Large intestine (tissue), 3 donors: ENCODE measurements around the gene TBP. TPM values are rescaled to one million over a fixed set of nuclear protein-coding genes. Genes with fewer than 3 reads are reported as not detected.
"Not testable (repeated sequence)": the region's sequence is repeated elsewhere in the genome, so short reads cannot be mapped to it uniquely, and the experiment has no call there.

Experiments
- DNase-seq, 2 donors: peaks; one replicate each; pipeline versions ENCODE4 v3.0.0 to v3.0.0-alpha.2; 2013
- H3K27ac ChIP-seq: one replicate; pipeline ENCODE4 v1.5.1; 2013; ENCODE audit warnings: low read length
- H3K27me3 ChIP-seq: 2 replicates; pipeline ENCODE4 v1.6.1; 2013; ENCODE audit warnings: low read length; ENCODE audit not compliant: control insufficient read depth, insufficient read depth
- H3K36me3 ChIP-seq: 2 replicates; pipeline ENCODE4 v1.6.1; 2013; ENCODE audit warnings: low read length; ENCODE audit not compliant: control insufficient read depth, insufficient read depth
- H3K4me1 ChIP-seq: one replicate; pipeline ENCODE4 v1.6.1; 2013; ENCODE audit warnings: low read length; ENCODE audit not compliant: control insufficient read depth, insufficient read depth
- H3K4me3 ChIP-seq: one replicate; pipeline ENCODE4 v1.5.1; 2013; ENCODE audit warnings: low read length
- H3K9me3 ChIP-seq: one replicate; pipeline ENCODE4 v1.6.1; 2013; ENCODE audit warnings: mild to moderate bottlenecking, low read depth, low read length, moderate library complexity; ENCODE audit not compliant: control insufficient read depth
- WGBS: methylation state at CpG from one replicate; pipeline ENCODE4 v1.1.5; 2013; ENCODE audit warnings: low lambda C conversion rate; ENCODE audit not compliant: insufficient coverage; 5-methylcytosine and 5-hydroxymethylcytosine counted together
- polyA plus RNA-seq: library from polyadenylated mRNA; unstranded; fragments of 120-200 nt; gene quantifications from one replicate; pipeline ENCODE4 v1.2.1, GENCODE V29; 2013

The TBP gene
- polyA plus RNA-seq, 1 donor: 20.2 TPM

- peaks cover 2% of the 10 kb centered on the region for H3K9me3 ChIP-seq
- H3K4me1 ChIP-seq: no peaks in the 10 kb centered on the region
- DNase-seq: no peak
- no peaks in the 10 kb centered on the region for H3K36me3 ChIP-seq
- H3K27ac ChIP-seq: no peak overlapping the region
- no CpG with 5 or more reads among the region's 4 CpGs for WGBS
- no peak overlapping the region for H3K4me3 ChIP-seq
- H3K27me3 ChIP-seq: peaks cover 9% of the 10 kb centered on the region
Observed at GRCh38 chr6:170512249-170512648, 41.9 kb upstream of the TBP start.

- H3K36me3 ChIP-seq: no peaks in the 10 kb centered on the region
- H3K9me3 ChIP-seq: peaks cover 2% of the 10 kb centered on the region
- no peak overlapping the region for H3K4me3 ChIP-seq
- DNase-seq: no peak
- H3K27ac ChIP-seq: no peak overlapping the region
- WGBS: 100% methylated on average over 1 of the region's 1 CpG
- H3K4me1 ChIP-seq: no peaks in the 10 kb centered on the region
- H3K27me3 ChIP-seq: peaks cover 8% of the 10 kb centered on the region
Observed at GRCh38 chr6:170514908-170515307, 39.3 kb upstream of the TBP start.

- H3K9me3 ChIP-seq: no peaks in the 10 kb centered on the region
- H3K4me1 ChIP-seq: no peaks in the 10 kb centered on the region
- WGBS: no CpG with 5 or more reads among the region's 4 CpGs
- no peak overlapping the region for H3K4me3 ChIP-seq
- no peaks in the 10 kb centered on the region for H3K36me3 ChIP-seq
- H3K27ac ChIP-seq: no peak overlapping the region
- H3K27me3 ChIP-seq: peaks cover 2% of the 10 kb centered on the region
- DNase-seq: peak; percentile 31 to 41
Observed at GRCh38 chr6:170516783-170517616, 37.2 kb upstream of the TBP start.

- Histone ChIP-seq H3K27ac (no peak overlapping the region), H3K27me3 (no peaks in the 10 kb centered on the region), H3K4me1 (no peaks in the 10 kb centered on the region), H3K4me3 (no peak overlapping the region), H3K36me3 (no peaks in the 10 kb centered on the region), H3K9me3 (no peaks in the 10 kb centered on the region)
- no CpG with 5 or more reads among the region's 10 CpGs for WGBS
- DNase-seq: no peak
Observed at GRCh38 chr6:170522565-170523183, 31.5 kb upstream of the TBP start.

- Histone ChIP-seq H3K27ac (no peak overlapping the region), H3K9me3 (no peaks in the 10 kb centered on the region), H3K27me3 (no peaks in the 10 kb centered on the region), H3K36me3 (no peaks in the 10 kb centered on the region), H3K4me3 (no peak overlapping the region), H3K4me1 (no peaks in the 10 kb centered on the region)
- no peak for DNase-seq
- WGBS: 82% methylated on average over 3 of the region's 9 CpGs
Observed at GRCh38 chr6:170523256-170524171, 30.7 kb upstream of the TBP start.

- no CpG with 5 or more reads among the region's 5 CpGs for WGBS
Observed at GRCh38 chr6:170524172-170524502, 30.0 kb upstream of the TBP start.

GRCh38 chr6:170525795-170526194 lies 28.4 kb upstream of the TBP start:
- Histone ChIP-seq H3K4me3 (no peak overlapping the region), H3K27ac (no peak overlapping the region), H3K9me3 (no peaks in the 10 kb centered on the region), H3K4me1 (no peaks in the 10 kb centered on the region), H3K36me3 (no peaks in the 10 kb centered on the region), H3K27me3 (no peaks in the 10 kb centered on the region)
- 89% methylated on average over 6 of the region's 7 CpGs for WGBS
- no peak for DNase-seq

More at GRCh38 chr6:170524172-170524502, 30.0 kb upstream of the TBP start:
- no peaks in the 10 kb centered on the region for H3K4me1 ChIP-seq
- no peaks in the 10 kb centered on the region for H3K9me3 ChIP-seq
- no peak overlapping the region for H3K4me3 ChIP-seq
- H3K36me3 ChIP-seq: no peaks in the 10 kb centered on the region
- H3K27ac ChIP-seq: no peak overlapping the region
- DNase-seq: no peak
- no peaks in the 10 kb centered on the region for H3K27me3 ChIP-seq

GRCh38 chr6:170527995-170528394 lies 26.2 kb upstream of the TBP start:
- DNase-seq, H3K27ac ChIP-seq, H3K4me1 ChIP-seq, H3K27me3 ChIP-seq, H3K9me3 ChIP-seq, H3K4me3 ChIP-seq, H3K36me3 ChIP-seq: not testable (repeated sequence)
- WGBS: no CpG with 5 or more reads among the region's 5 CpGs

GRCh38 chr6:170529839-170530469 lies 24.2 kb upstream of the TBP start:
- WGBS: no CpG with 5 or more reads among the region's 5 CpGs
- Histone ChIP-seq H3K27ac (no peak overlapping the region), H3K36me3 (peaks cover 12% of the 10 kb centered on the region)

More at GRCh38 chr6:170529839-170530469, 24.2 kb upstream of the TBP start:
- no peaks in the 10 kb centered on the region for H3K9me3 ChIP-seq
- H3K27me3 ChIP-seq: no peaks in the 10 kb centered on the region
- H3K4me1 ChIP-seq: peaks cover 19% of the 10 kb centered on the region
- peak; percentile 58 to 61 for DNase-seq
- no peak overlapping the region for H3K4me3 ChIP-seq
